DND-41 (cell line): ENCODE measurements around the gene SIGLEC1.

Experiments used
- CTCF ChIP-seq: IDR thresholded peaks from 2 replicates; pipeline ENCODE4 v1.5.1; 2012; ENCODE audit warnings: borderline replicate concordance, low read length, moderate library complexity, mild to moderate bottlenecking; ENCODE audit not compliant: poor library complexity, severe bottlenecking; ENCODE audit errors: extremely low read depth
- EZH2 ChIP-seq: IDR thresholded peaks from 3 replicates; pipeline ENCODE4 v1.6.1; 2012; ENCODE audit warnings: borderline replicate concordance, low read depth, mild to moderate bottlenecking, moderate library complexity, low read length, inconsistent platforms; ENCODE audit not compliant: severe bottlenecking

GRCh38 chr20:3720626-3721025 is 8.2 kb upstream of the SIGLEC1 start:
- TF ChIP-seq CTCF, result no peak
- no peak for TF ChIP-seq EZH2
